Heart left ventricle (tissue), 16 donors: ENCODE results near the gene LMAN2. TPM values are rescaled to one million over a fixed set of nuclear protein-coding genes. Genes with fewer than 3 reads are reported as not detected.
A peak's percentile ranks its signal among the peaks of the same experiment; 100 is the strongest.

Experiments
- ATAC-seq, 4 donors: fragments of 200-7000 bp; cut with Tn5 transposase; one replicate each; pipeline ENCODE4 v1.9.1; 2020 to 2022; ENCODE audit warnings: moderate library complexity in 4 of 4, mild to moderate bottlenecking in 3 of 4, moderate number of reproducible peaks in 1 of 4
- DNase-seq, 5 donors: peaks; one replicate each; pipeline ENCODE4 v3.0.0-alpha.2; 2020
- H3K27ac ChIP-seq, 12 donors: fragments of 200-600 bp; sonication (generic) in 4 of 12; one replicate each; pipeline versions ENCODE4 v1.5.0 to v1.8.0; 2016 to 2022; ENCODE audit warnings: mild to moderate bottlenecking in 2 of 12
- H3K27me3 ChIP-seq, 9 donors: fragments of 200-600 bp; sonication (generic) in 2 of 9; one replicate each; pipeline versions ENCODE4 v1.5.1 to v1.8.0; 2016 to 2022; ENCODE audit warnings: mild to moderate bottlenecking in 3 of 9
- H3K36me3 ChIP-seq, 9 donors: fragments of 200-600 bp; sonication (generic) in 2 of 9; one replicate each; pipeline versions ENCODE4 v1.5.0 to v1.8.0; 2018 to 2022; ENCODE audit warnings: mild to moderate bottlenecking in 2 of 9
- H3K4me1 ChIP-seq, 12 donors: fragments of 200-600 bp; sonication (generic) in 4 of 12; one replicate each; pipeline versions ENCODE4 v1.5.0 to v1.8.0; 2016 to 2022; ENCODE audit warnings: mild to moderate bottlenecking in 3 of 12
- H3K4me3 ChIP-seq, 12 donors: fragments of 200-600 bp; sonication (generic) in 4 of 12; one replicate each; pipeline versions ENCODE4 v1.5.0 to v1.8.0; 2017 to 2022; ENCODE audit warnings: mild to moderate bottlenecking in 9 of 12, moderate library complexity in 4 of 12
- H3K9me3 ChIP-seq, 12 donors: fragments of 200-600 bp; sonication (generic) in 4 of 12; one replicate each; pipeline versions ENCODE4 v1.5.0 to v1.8.0; 2016 to 2022; ENCODE audit warnings: mild to moderate bottlenecking in 1 of 12
- POLR2A ChIP-seq, 2 donors: fragments of 450-650 bp; IDR thresholded peaks; one replicate each; pipeline ENCODE4 v1.6.1; 2017; ENCODE audit warnings: antibody characterized with exemption in 2 of 2, mild to moderate bottlenecking in 2 of 2, moderate library complexity in 2 of 2
- WGBS, 4 donors: extraction: QIAGEN DNeasy Blood & Tissue Kit in 2 of 4; methylation state at CpG; one replicate each; pipeline versions ENCODE4 v1.1.5 to v1.1.7; 2013 to 2018; 5-methylcytosine and 5-hydroxymethylcytosine counted together
- intact Hi-C, 10 donors: fragments of 100-400 bp; cut with DNase I; formaldehyde crosslinking; loops; one replicate each; pipeline versions ENCODE4 v1.11.1 to v1.14.2; 2022
- polyA plus RNA-seq, 2 donors: library from polyadenylated mRNA; stranded (reverse); fragments of 200-250 nt; gene quantifications; one replicate each; pipeline ENCODE4 v1.2.3, GENCODE V29; 2013
- total RNA-seq, 9 donors: library from RNA; depleted of rRNA in 2 of 9; stranded (reverse); fragments of >200 nt in 2 of 9; fragmentation: NEBNext Ultra II Directional in 3 of 9; extraction: Animal tissue kit (Norgen Biotek cat#: 25700) in 3 of 9; gene quantifications; one replicate each; pipeline versions ENCODE4 v1.1.0 to v1.2.4, GENCODE V29; 2016 to 2023
- TF ChIP-seq, protein P1 (sequence below), 12 donors: fragments of 200-600 bp; sonication (generic) in 4 of 12; IDR thresholded peaks; one replicate each; pipeline versions ENCODE4 v1.5.0 to v1.8.0; 2018 to 2022; ENCODE audit warnings: antibody characterized with exemption in 12 of 12, mild to moderate bottlenecking in 5 of 12
- donor health status: ischemic (EF 13 %, LVEDD 7.1; RV severe dilation, severe dysfunction).
- donor health status: healthy with polysubstance abuse.
- donor health status: DM: no; HTN: yes; CAD: no.
- donor health status: DM: no; HTN: no; CAD: no.
- donor health status: ischemic (EF 25% LVEDD 6.9; RV normal size, moderate dysfunction).
- donor health status: ischemic (EF 25% LVEDD 5.7; RV mildly dilated, moderate dysfunction).
- donor health status: healthy.
- donor health status: DM: yes; HTN: yes; CAD: no.
- donor health status: ischemic (EF 35%, LVEDD 5.7; RV mildly dilated, moderate dysfunction).
- donor health status: nonischemic (EF 11% LVEDD 7.7; RV severe dilation, severe dysfunction).
- donor health status: DM: yes; HTN: yes; CAD: no.
- donor health status: PGD.
- donor health status: ischemic (EF 29% LVEDD 5.4; RV normal size, mild dysfunction).
- donor health status: nonischemic (EF 23%, LVEDD 6.1; RV moderate dilation, normal function).

LMAN2 gene
- total and polyA plus RNA-seq, 11 donors = 43.3 to 313 (median 63.6) TPM

DNA sequence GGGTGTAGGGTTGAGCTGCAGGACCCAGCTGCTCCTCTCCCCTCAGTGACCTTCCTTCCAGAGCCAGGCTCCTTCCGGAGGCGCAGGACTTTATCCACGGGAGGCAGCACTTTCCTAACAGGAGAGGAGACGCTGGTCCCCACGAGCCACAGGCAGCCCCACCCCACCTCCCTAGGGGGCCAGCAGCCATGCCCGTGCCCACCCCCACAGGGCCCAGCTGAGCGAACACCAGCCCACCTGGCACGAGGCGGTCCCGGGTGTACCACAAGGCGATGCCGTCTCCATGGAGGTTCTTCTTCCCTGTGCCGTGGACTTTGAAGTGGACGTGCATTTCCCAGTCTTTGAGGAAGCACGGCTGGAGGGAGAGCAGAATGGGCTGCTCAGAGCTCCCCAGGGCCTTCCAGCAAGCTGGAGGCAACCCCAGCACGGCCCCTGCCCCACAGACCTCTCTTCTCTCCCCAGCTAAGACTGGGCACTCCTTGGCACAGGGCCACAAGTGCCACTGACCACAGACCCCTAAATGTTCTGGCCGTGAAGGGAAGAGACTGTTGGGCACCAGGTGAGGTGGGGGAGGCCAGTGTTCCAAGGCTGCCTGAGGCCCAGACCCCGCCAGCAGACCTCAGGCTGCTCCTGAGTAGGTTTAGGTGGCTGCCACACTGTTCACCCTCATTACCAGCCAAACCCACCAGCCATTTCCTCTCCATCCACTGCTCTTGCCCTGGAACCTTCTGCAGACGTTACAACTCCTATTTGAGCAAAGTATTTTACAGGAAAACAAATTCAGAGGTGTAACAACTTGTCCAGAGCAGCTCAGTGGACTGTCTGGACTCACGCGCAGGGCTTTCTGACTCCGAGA is 13.0 kb downstream of the LMAN2 start:
- peaks cover 0 to 91% (median 83%) of the 10 kb centered on the region in 9 donors for H3K36me3 ChIP-seq
- no peak overlapping the region for H3K4me3 ChIP-seq
- no peak for TF ChIP-seq POLR2A (IDR thresholded peaks at IDR 0.05)
- TF ChIP-seq, protein P1, sequence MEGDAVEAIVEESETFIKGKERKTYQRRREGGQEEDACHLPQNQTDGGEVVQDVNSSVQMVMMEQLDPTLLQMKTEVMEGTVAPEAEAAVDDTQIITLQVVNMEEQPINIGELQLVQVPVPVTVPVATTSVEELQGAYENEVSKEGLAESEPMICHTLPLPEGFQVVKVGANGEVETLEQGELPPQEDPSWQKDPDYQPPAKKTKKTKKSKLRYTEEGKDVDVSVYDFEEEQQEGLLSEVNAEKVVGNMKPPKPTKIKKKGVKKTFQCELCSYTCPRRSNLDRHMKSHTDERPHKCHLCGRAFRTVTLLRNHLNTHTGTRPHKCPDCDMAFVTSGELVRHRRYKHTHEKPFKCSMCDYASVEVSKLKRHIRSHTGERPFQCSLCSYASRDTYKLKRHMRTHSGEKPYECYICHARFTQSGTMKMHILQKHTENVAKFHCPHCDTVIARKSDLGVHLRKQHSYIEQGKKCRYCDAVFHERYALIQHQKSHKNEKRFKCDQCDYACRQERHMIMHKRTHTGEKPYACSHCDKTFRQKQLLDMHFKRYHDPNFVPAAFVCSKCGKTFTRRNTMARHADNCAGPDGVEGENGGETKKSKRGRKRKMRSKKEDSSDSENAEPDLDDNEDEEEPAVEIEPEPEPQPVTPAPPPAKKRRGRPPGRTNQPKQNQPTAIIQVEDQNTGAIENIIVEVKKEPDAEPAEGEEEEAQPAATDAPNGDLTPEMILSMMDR (IDR thresholded peaks at IDR 0.05) = no peak
- intact Hi-C loops = no loop called here
- H3K9me3 ChIP-seq = no peaks in the 10 kb centered on the region
- peaks cover 0 to 40% (median 20%) of the 10 kb centered on the region in 12 donors for H3K4me1 ChIP-seq
- no peaks in the 10 kb centered on the region for H3K27me3 ChIP-seq
- no peak for DNase-seq
- H3K27ac ChIP-seq = no peak overlapping the region
- WGBS, 4 donors = 86 to 89% (median 87%) methylated on average over 18 to 22 of the region's 22 CpGs
- ATAC-seq = no peak

DNA sequence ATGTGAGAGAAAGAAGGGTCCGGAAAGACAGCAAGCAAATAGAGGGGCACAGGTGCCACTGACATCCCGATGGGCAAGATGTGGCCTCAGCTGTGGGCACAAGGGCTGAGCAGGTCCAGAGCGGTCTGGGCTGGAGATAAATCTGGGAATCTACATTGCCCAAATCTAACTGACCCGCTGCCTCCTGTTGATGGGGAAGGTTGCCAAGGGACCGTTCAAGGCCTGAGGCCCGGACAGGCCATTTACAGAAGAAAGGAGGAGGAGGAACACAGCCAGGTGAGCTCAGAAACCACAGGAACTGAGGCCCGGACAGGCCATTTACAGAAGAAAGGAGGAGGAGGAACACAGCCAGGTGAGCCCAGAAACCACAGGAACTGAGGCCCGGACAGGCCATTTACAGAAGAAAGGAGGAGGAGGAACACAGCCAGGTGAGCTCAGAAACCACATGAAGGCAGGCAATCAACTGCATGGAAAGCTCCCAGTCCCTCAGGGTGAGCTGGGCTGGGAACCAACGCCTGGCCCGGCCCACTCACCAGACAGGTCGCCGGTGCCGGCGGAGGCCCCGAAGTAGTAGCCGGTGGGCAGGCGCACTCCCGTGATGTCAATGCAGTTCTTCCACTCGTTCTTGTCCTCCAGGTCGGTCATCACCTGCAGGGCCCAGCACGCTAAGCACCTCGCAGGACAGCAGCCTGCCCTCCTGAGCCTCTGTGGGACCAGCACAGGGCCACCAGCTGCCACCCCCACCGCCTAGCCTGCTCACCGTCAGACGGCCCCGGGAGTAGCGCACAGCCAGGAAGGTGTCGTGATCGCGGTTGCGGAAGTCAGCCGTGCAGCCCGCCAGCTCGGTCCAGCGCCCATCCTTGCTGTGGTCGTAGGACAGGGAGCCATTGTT is 14.6 kb downstream of the LMAN2 start:
- intact Hi-C loops = no loop called here
- H3K9me3 ChIP-seq = no peaks in the 10 kb centered on the region
- ATAC-seq (no peak), DNase-seq (no peak)
- peaks cover 3 to 95% (median 83%) of the 10 kb centered on the region in 9 donors for H3K36me3 ChIP-seq
- TF ChIP-seq POLR2A (IDR thresholded peaks at IDR 0.05) = no peak
- TF ChIP-seq, protein P1 (IDR thresholded peaks at IDR 0.05) = no peak
- H3K27me3 ChIP-seq = no peaks in the 10 kb centered on the region
- no peak overlapping the region for H3K4me3 ChIP-seq
- peak overlapping the region in 6 of 12 donors; percentile 46 to 78 (median 70) for H3K27ac ChIP-seq
- 92 to 96% (median 95%) methylated on average over 21 to 36 of the region's 36 CpGs for WGBS, 4 donors
- H3K4me1 ChIP-seq = peaks cover 0 to 40% (median 20%) of the 10 kb centered on the region in 12 donors

DNA sequence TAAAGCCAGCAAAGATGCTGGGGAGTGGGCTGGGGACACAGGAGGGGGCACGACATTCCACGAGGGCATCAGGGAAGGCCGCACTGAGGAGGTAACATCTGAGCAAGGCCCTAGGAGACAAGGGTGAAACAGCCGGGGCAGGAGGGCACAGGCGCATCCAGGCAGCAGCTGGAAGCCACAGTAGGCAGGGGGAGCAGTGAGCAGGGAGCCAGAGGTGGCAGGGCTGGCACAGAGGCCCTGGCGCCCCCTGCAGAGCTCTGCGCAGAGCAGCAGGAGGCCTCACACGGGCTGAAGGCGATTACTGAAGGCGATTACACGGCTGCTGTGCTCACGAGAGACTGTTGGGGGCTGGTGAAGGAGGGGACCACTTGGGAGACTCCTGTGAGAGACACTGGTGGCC is 15.4 kb downstream of the LMAN2 start:
- peaks cover 3 to 95% (median 83%) of the 10 kb centered on the region in 9 donors for H3K36me3 ChIP-seq
- intact Hi-C loops = no loop called here
- H3K4me3 ChIP-seq = no peak overlapping the region
- WGBS, 4 donors = 70 to 76% (median 72%) methylated on average over 12 of the region's 12 CpGs
- no peak for TF ChIP-seq POLR2A (IDR thresholded peaks at IDR 0.05)
- TF ChIP-seq, protein P1 (IDR thresholded peaks at IDR 0.05) = peak in 1 of 12 donors; percentile 26
- H3K4me1 ChIP-seq = peaks cover 0 to 40% (median 20%) of the 10 kb centered on the region in 12 donors
- no peaks in the 10 kb centered on the region for H3K27me3 ChIP-seq
- H3K27ac ChIP-seq = peak overlapping the region in 7 of 12 donors; percentile 31 to 78 (median 69)
- peak in 1 of 4 donors; percentile 20 for ATAC-seq
- H3K9me3 ChIP-seq = no peaks in the 10 kb centered on the region
- no peak for DNase-seq

DNA sequence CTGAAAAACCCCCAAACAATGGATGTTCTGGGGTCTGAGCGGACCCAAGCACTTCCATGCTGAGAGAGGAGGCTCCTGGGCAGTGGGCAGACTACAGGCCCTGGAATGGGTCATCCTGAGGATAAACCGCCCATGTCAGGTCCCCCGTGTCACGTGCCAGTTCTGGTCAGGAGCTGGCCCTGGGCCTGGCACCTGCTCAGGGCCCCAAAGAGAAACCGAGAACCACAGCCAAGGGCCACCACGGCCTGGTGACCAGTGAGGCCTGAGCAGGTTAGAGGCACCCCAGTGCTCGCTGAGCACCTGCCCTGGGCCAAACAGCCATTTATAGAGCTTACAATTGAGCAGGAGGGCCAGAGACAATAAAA is 15.8 kb downstream of the LMAN2 start:
- 48 to 82% (median 64%) methylated on average over 7 of the region's 7 CpGs for WGBS, 4 donors
- H3K27ac ChIP-seq = peak overlapping the region in 8 of 12 donors; percentile 24 to 78 (median 68)
- no peak for TF ChIP-seq POLR2A (IDR thresholded peaks at IDR 0.05)
- TF ChIP-seq, protein P1 (IDR thresholded peaks at IDR 0.05) = no peak
- no peaks in the 10 kb centered on the region for H3K9me3 ChIP-seq
- DNase-seq = peak in 1 of 5 donors; percentile 38
- peak; percentile 15 to 69 (median 52) for ATAC-seq
- peaks cover 0 to 40% (median 20%) of the 10 kb centered on the region in 12 donors for H3K4me1 ChIP-seq
- H3K4me3 ChIP-seq = no peak overlapping the region
- peaks cover 3 to 98% (median 87%) of the 10 kb centered on the region in 9 donors for H3K36me3 ChIP-seq
- H3K27me3 ChIP-seq = no peaks in the 10 kb centered on the region
- intact Hi-C loops = no loop called here
